ENCODE measurements around the gene PIEZO1. TPM values are rescaled to one million over a fixed set of nuclear protein-coding genes. Genes with fewer than 3 reads are reported as not detected.

Gene PIEZO1
- total RNA-seq, 2 donors from 2014 or later, result 84.1 to 97.0 TPM

- WGBS, 2 experiments (ENCODE audit: insufficient coverage in 1 of 2, insufficient read length in 1 of 2), result 85 to 88% methylated on average over 13 to 16 of the region's 16 CpGs
These were observed 34.1 kb upstream of the PIEZO1 start for GRCh38 chr16:88819126-88819525.

GRCh38 chr16:88818575-88818874, 33.5 kb upstream of the PIEZO1 start:
- no peaks in the 10 kb centered on the region for H3K9me3 ChIP-seq (ENCODE audit: control insufficient read depth, low read length)
- no peaks in the 10 kb centered on the region for H3K4me1 ChIP-seq (ENCODE audit: control insufficient read depth, insufficient read depth, low read length)
- no peak overlapping the region for H3K9ac ChIP-seq (ENCODE audit: extremely low read depth, low read length, poor library complexity, severe bottlenecking)
- peak overlapping the region; percentile 32 for H3K27ac ChIP-seq (ENCODE audit: low read depth, low read length)
- DNase-seq, result no peak
- Mint-ChIP-seq H3K4me1 (peaks cover 5% of the 10 kb centered on the region), H3K27ac (peak overlapping the region; percentile 30), H3K4me3 (no peak overlapping the region), H3K36me3 (ENCODE audit: low read depth) (peaks cover 6% of the 10 kb centered on the region), H3K9me3 (no peaks in the 10 kb centered on the region), H3K27me3 (ENCODE audit: insufficient read depth) (no peaks in the 10 kb centered on the region)
- H3K4me3 ChIP-seq (ENCODE audit: low read length), result no peak overlapping the region
- no peaks in the 10 kb centered on the region for H3K27me3 ChIP-seq (ENCODE audit: control insufficient read depth, insufficient read depth, low read length, poor library complexity, severe bottlenecking)
- H3K36me3 ChIP-seq (ENCODE audit: control insufficient read depth, insufficient read depth, low read length), result no peaks in the 10 kb centered on the region
- WGBS, 2 experiments (ENCODE audit: insufficient coverage in 1 of 2, insufficient read length in 1 of 2), result 94 to 95% methylated on average over 15 to 18 of the region's 18 CpGs
- no peak for TF ChIP-seq CTCF (conservative IDR thresholded peaks at IDR 0.05)

More at GRCh38 chr16:88819126-88819525, 34.1 kb upstream of the PIEZO1 start:
- Histone ChIP-seq H3K36me3 (ENCODE audit: control insufficient read depth, insufficient read depth, low read length) (no peaks in the 10 kb centered on the region), H3K9ac (ENCODE audit: extremely low read depth, low read length, poor library complexity, severe bottlenecking) (no peak overlapping the region), H3K27ac (ENCODE audit: low read depth, low read length) (no peak overlapping the region), H3K27me3 (ENCODE audit: control insufficient read depth, insufficient read depth, low read length, poor library complexity, severe bottlenecking) (no peaks in the 10 kb centered on the region), H3K9me3 (ENCODE audit: control insufficient read depth, low read length) (no peaks in the 10 kb centered on the region), H3K4me1 (ENCODE audit: control insufficient read depth, insufficient read depth, low read length) (no peaks in the 10 kb centered on the region), H3K4me3 (ENCODE audit: low read length) (no peak overlapping the region)
- Mint-ChIP-seq H3K4me1 (no peaks in the 10 kb centered on the region), H3K27me3 (ENCODE audit: insufficient read depth) (no peaks in the 10 kb centered on the region), H3K27ac (no peak overlapping the region), H3K4me3 (no peak overlapping the region), H3K9me3 (no peaks in the 10 kb centered on the region), H3K36me3 (ENCODE audit: low read depth) (peaks cover 10% of the 10 kb centered on the region)
- TF ChIP-seq CTCF (conservative IDR thresholded peaks at IDR 0.05), result no peak
- no peak for DNase-seq

GRCh38 chr16:88817785-88818574, 33.0 kb upstream of the PIEZO1 start:
- no peaks in the 10 kb centered on the region for H3K9me3 ChIP-seq (ENCODE audit: control insufficient read depth, low read length)
- H3K27me3 ChIP-seq (ENCODE audit: control insufficient read depth, insufficient read depth, low read length, poor library complexity, severe bottlenecking), result no peaks in the 10 kb centered on the region
- H3K27me3 Mint-ChIP-seq (ENCODE audit: insufficient read depth), result no peaks in the 10 kb centered on the region
- H3K27ac ChIP-seq (ENCODE audit: low read depth, low read length), result no peak overlapping the region
- no peak overlapping the region for H3K4me3 ChIP-seq (ENCODE audit: low read length)
- no peaks in the 10 kb centered on the region for H3K36me3 ChIP-seq (ENCODE audit: control insufficient read depth, insufficient read depth, low read length)
- peaks cover 4% of the 10 kb centered on the region for H3K36me3 Mint-ChIP-seq (ENCODE audit: low read depth)
- no peak overlapping the region for H3K27ac Mint-ChIP-seq
- H3K9ac ChIP-seq (ENCODE audit: extremely low read depth, low read length, poor library complexity, severe bottlenecking), result no peak overlapping the region
- DNase-seq, result no peak
- no peaks in the 10 kb centered on the region for H3K9me3 Mint-ChIP-seq
- peaks cover 5% of the 10 kb centered on the region for H3K4me1 Mint-ChIP-seq
- no peak overlapping the region for H3K4me3 Mint-ChIP-seq
- 92 to 94% methylated on average over 34 to 40 of the region's 40 CpGs for WGBS, 2 experiments (ENCODE audit: insufficient coverage in 1 of 2, insufficient read length in 1 of 2)
- no peaks in the 10 kb centered on the region for H3K4me1 ChIP-seq (ENCODE audit: control insufficient read depth, insufficient read depth, low read length)
- TF ChIP-seq CTCF (conservative IDR thresholded peaks at IDR 0.05), result no peak

All from endodermal cell (in vitro differentiated cells).